Ascending aorta (tissue), 2 donors: ENCODE measurements around the gene ADCY7. TPM values are rescaled to one million over a fixed set of nuclear protein-coding genes. Genes with fewer than 3 reads are reported as not detected.
A peak's percentile ranks its signal among the peaks of the same experiment; 100 is the strongest.

Source experiments
- DNase-seq, 2 donors: peaks; one replicate each; pipeline ENCODE4 v3.0.0-alpha.2; 2019; ENCODE audit warnings: low spot score in 2 of 2
- H3K27ac ChIP-seq, 2 donors: fragments of 200-600 bp; sonication (generic); one replicate each; pipeline ENCODE4 v1.5.1; 2016 to 2017; ENCODE audit warnings: mild to moderate bottlenecking in 1 of 2
- H3K27me3 ChIP-seq: fragments of 200-600 bp; sonication (generic); one replicate; pipeline ENCODE4 v1.5.1; 2017
- H3K36me3 ChIP-seq, 2 donors: fragments of 200-600 bp; sonication (generic); one replicate each; pipeline ENCODE4 v1.5.1; 2016
- H3K4me1 ChIP-seq, 2 donors: fragments of 200-600 bp; sonication (generic); one replicate each; pipeline ENCODE4 v1.5.1; 2016 to 2017; ENCODE audit warnings: mild to moderate bottlenecking in 1 of 2
- H3K4me3 ChIP-seq, 2 donors: fragments of 200-600 bp; sonication (generic); one replicate each; pipeline ENCODE4 v1.5.1; 2016 to 2017; ENCODE audit warnings: mild to moderate bottlenecking in 1 of 2
- H3K9me3 ChIP-seq, 2 donors: fragments of 200-600 bp; sonication (generic); one replicate each; pipeline ENCODE4 v1.5.1; 2016
- intact Hi-C: fragments of 100-400 bp; cut with DNase I; formaldehyde crosslinking; loops from one replicate; pipeline ENCODE4 v1.15.1; 2023
- total RNA-seq: library from RNA; depleted of rRNA; stranded (reverse); fragments of >200 nt; gene quantifications from one replicate; pipeline ENCODE4 v1.1.0, GENCODE V29; 2016
- TF ChIP-seq, protein P1 (sequence below), 3 experiments: fragments of 200-600 bp in 2 of 3; fragments of 450-650 bp in 1 of 3; sonication (generic) in 2 of 3; IDR thresholded peaks; one replicate each; pipeline ENCODE4 v1.5.1; 2016 to 2019; ENCODE audit warnings: antibody characterized with exemption in 3 of 3, mild to moderate bottlenecking in 1 of 3, moderate library complexity in 1 of 3

The ADCY7 gene
- total RNA-seq, 1 donor from 2014 or later, result 8.2 TPM

DNA sequence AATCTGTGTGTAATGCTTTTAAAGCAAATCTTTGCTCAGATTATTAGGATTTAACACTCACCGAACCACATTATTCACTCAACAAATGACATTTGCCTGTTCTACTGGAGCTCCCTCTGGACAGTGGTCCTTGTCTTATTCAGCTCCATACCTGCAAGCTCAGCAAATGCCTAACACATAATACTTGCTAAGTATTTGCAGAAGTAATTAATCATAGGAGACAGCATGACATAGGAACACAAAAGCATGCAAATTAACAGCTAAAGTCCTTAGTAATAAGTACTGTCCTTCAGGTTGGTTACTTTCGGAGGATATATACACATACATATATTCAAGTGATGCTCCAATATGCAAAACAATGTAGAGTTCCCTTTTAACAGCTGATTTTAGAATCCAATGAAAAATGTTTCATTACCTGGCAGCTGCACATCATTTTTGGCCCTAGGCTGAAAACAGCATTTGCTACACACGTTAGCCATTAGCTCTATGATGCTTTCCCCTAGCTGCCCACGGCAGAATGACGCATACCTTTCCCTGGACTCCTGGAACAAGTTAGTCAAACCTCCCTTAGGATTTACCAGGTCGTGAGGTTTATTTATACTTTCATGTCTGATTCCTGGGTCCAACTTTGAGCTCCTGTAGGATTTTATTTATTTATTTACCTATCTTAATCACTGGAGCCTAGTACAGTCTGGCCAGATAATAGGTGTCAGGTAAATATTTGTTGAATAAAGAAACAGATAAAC, 93.9 kb downstream of the ADCY7 start:
- no peaks in the 10 kb centered on the region for H3K27me3 ChIP-seq
- peak; percentile 43 to 89 for DNase-seq
- H3K36me3 ChIP-seq, result peaks cover 15 to 25% of the 10 kb centered on the region in 2 donors
- intact Hi-C loops, result loop anchor here (10.0 kb wide), 1 partner anchor 295 kb away; the partner anchor contains the start of gene HEATR3
- H3K27ac ChIP-seq, result peak overlapping the region; percentile 68 to 76
- H3K9me3 ChIP-seq, result no peaks in the 10 kb centered on the region
- H3K4me3 ChIP-seq, result no peak overlapping the region
- peaks cover 3 to 17% of the 10 kb centered on the region in 2 donors for H3K4me1 ChIP-seq
- TF ChIP-seq, protein P1, sequence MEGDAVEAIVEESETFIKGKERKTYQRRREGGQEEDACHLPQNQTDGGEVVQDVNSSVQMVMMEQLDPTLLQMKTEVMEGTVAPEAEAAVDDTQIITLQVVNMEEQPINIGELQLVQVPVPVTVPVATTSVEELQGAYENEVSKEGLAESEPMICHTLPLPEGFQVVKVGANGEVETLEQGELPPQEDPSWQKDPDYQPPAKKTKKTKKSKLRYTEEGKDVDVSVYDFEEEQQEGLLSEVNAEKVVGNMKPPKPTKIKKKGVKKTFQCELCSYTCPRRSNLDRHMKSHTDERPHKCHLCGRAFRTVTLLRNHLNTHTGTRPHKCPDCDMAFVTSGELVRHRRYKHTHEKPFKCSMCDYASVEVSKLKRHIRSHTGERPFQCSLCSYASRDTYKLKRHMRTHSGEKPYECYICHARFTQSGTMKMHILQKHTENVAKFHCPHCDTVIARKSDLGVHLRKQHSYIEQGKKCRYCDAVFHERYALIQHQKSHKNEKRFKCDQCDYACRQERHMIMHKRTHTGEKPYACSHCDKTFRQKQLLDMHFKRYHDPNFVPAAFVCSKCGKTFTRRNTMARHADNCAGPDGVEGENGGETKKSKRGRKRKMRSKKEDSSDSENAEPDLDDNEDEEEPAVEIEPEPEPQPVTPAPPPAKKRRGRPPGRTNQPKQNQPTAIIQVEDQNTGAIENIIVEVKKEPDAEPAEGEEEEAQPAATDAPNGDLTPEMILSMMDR (IDR thresholded peaks at IDR 0.05), result no peak

DNA sequence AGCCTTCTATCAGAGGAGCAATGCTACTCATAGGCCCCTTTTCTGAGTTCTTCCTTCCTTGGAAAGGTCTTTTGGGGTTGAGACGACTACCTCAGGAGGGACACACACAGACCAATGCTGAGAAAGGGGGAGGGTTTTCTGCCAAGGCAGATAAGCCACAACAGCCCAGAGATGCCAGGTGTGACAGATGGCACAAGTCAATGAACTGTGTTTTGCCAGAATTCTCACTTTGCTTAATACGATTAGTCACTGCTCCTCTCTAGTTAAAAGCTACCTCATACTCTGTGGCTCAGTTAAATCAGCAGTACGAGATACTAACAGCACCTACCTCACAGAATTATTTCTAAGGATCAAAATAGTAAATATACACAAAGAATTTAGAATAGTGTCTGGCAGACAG, 94.4 kb downstream of the ADCY7 start:
- peaks cover 15 to 25% of the 10 kb centered on the region in 2 donors for H3K36me3 ChIP-seq
- peaks cover 3 to 22% of the 10 kb centered on the region in 2 donors for H3K4me1 ChIP-seq
- H3K27me3 ChIP-seq, result no peaks in the 10 kb centered on the region
- no peak for DNase-seq
- H3K4me3 ChIP-seq, result no peak overlapping the region
- H3K9me3 ChIP-seq, result no peaks in the 10 kb centered on the region
- intact Hi-C loops, result loop anchor here (10.0 kb wide), 1 partner anchor 296 kb away; the partner anchor contains the start of gene HEATR3
- peak overlapping the region; percentile 68 to 76 for H3K27ac ChIP-seq
- TF ChIP-seq, protein P1 (IDR thresholded peaks at IDR 0.05), result no peak

DNA sequence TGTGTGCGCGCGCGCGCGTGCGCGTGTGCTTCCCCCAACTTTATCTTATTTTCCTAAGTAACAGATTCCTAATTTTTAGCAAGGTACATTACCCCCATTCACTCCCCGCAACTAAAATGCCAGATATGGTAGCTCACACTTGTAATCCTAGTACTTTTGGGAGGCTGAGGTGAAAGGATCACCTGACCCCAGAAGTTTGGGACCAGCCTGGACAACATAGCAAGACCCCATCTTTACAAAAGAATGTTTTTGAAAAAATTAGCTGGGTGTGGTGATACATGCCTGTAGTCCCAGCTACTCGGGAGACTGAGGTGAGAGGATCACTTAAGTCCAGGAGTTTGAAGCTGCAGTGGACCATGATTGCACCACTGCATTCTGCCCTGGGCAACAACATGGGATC, 97.3 kb downstream of the ADCY7 start:
- intact Hi-C loops, result loop anchor here (10.0 kb wide), 1 partner anchor 299 kb away; the partner anchor contains the start of gene HEATR3
- TF ChIP-seq, protein P1 (IDR thresholded peaks at IDR 0.05), result no peak
- no peaks in the 10 kb centered on the region for H3K27me3 ChIP-seq
- H3K9me3 ChIP-seq, result no peaks in the 10 kb centered on the region
- DNase-seq, result no peak
- H3K4me3 ChIP-seq, result no peak overlapping the region
- peaks cover 3 to 39% of the 10 kb centered on the region in 2 donors for H3K4me1 ChIP-seq
- H3K27ac ChIP-seq, result no peak overlapping the region
- peaks cover 15 to 25% of the 10 kb centered on the region in 2 donors for H3K36me3 ChIP-seq

DNA sequence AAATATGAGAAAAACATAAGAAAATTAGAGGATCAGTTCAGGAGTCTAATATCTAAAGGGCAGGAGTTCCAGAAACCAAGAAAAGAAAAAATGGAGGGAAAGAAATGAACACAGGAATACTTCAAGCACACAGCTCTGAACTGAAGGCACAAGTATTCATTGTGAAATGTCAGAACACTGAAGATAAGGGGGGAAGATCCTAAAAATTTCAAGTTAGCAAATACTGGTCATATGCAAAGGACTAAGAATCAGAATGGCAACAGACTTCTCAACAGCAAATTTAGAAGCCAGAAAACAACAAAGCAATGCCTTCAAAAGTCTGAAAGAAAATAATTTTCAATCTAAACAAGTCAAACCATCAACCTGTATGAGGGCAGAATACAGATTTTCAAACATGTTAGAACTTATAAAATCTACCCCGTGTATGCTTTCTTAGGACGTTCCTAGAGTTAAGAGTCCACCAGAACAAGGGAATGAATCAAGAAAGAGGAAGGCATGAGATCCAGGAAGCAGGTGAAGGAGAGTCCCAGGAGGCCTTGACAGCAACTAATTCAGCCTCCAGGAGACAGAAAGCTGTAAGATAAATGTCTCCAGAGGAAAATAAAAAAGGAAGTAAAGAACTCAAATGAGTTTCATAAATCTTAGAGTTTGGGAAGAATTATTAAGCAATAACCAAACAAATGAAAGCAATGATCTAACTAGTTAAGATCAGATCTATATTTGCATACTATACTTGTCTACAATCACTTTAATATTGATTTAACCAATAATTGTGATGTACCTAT, 99.6 kb downstream of the ADCY7 start:
- no peaks in the 10 kb centered on the region for H3K27me3 ChIP-seq
- intact Hi-C loops, result loop anchor here (5.0 to 10.0 kb wide), 4 partner anchors 39 to 301 kb away; partner anchors contain the start of genes HEATR3 and TENT4B
- H3K9me3 ChIP-seq, result no peaks in the 10 kb centered on the region
- DNase-seq, result no peak
- H3K4me1 ChIP-seq, result peaks cover 0 to 33% of the 10 kb centered on the region in 2 donors
- H3K4me3 ChIP-seq, result peak overlapping the region in 1 of 2 donors; percentile 90
- TF ChIP-seq, protein P1 (IDR thresholded peaks at IDR 0.05), result no peak
- peaks cover 15 to 25% of the 10 kb centered on the region in 2 donors for H3K36me3 ChIP-seq
- H3K27ac ChIP-seq, result no peak overlapping the region

Other genes with a start within 250 kb of the ADCY7 start
- gene CNEP1R1, start 241.3 kb upstream of the ADCY7 start, total RNA-seq, result 5.9 TPM
- 10.4 TPM for gene HEATR3, start 200.6 kb upstream of the ADCY7 start, total RNA-seq
- 38.1 TPM for gene TENT4B, start 113.2 kb upstream of the ADCY7 start, total RNA-seq
- 17.7 TPM for gene BRD7, start 102.4 kb downstream of the ADCY7 start, total RNA-seq